K562 (cell line): ENCODE results near the gene ERN1. TPM values are rescaled to one million over a fixed set of nuclear protein-coding genes. Genes with fewer than 3 reads are reported as not detected.

Experiments
- ARHGAP35 ChIP-seq: fragments of 450-650 bp; IDR thresholded peaks from 2 replicates; pipeline ENCODE4 v1.6.1; 2018; ENCODE audit not compliant: partially characterized antibody
- ARID1B ChIP-seq: fragments of 450-650 bp; IDR thresholded peaks from 2 replicates; pipeline ENCODE4 v1.6.1; 2016; ENCODE audit warnings: antibody characterized with exemption, mild to moderate bottlenecking, inconsistent platforms
- CREB3 ChIP-seq: fragments of 450-650 bp; conservative IDR thresholded peaks from 2 replicates; pipeline ENCODE4 v1.6.1; 2016; ENCODE audit warnings: missing genetic modification characterization, low read depth, mild to moderate bottlenecking, missing compliant biosample characterization, moderate library complexity
- DEAF1 ChIP-seq: fragments of 450-650 bp; formaldehyde crosslinking; IDR thresholded peaks from 2 replicates; pipeline ENCODE4 v1.4.0; 2020; ENCODE audit warnings: mild to moderate bottlenecking, moderate library complexity
- FOXK2 ChIP-seq, 2 experiments: fragments of 450-650 bp; IDR thresholded peaks in 1 of 2; conservative IDR thresholded peaks in 1 of 2; 2 replicates each; pipeline ENCODE4 v1.6.1; 2016; ENCODE audit warnings: low read depth in 2 of 2, mild to moderate bottlenecking in 1 of 2
- MGA ChIP-seq: fragments of 450-650 bp; IDR thresholded peaks from 2 replicates; pipeline ENCODE4 v1.6.1; 2016; ENCODE audit warnings: mild to moderate bottlenecking, moderate library complexity
- PKNOX1 ChIP-seq: fragments of 450-650 bp; IDR thresholded peaks from 2 replicates; pipeline ENCODE4 v1.6.1; 2016
- ZNF740 ChIP-seq, 3 experiments: fragments of 200-800 bp in 1 of 3; sonication (Bioruptor generic) in 1 of 3; sonication (generic) in 1 of 3; formaldehyde crosslinking in 1 of 3; IDR thresholded peaks; 2 replicates each; pipeline versions ENCODE4 v1.6.1 to v1.8.0; 2016 to 2022; ENCODE audit warnings: mild to moderate bottlenecking in 2 of 3, missing compliant biosample characterization in 2 of 3, missing genetic modification characterization in 2 of 3, missing genetic modification reagents in 1 of 3
- polyA plus RNA-seq, 8 experiments: library from polyadenylated mRNA; depleted of rRNA in 4 of 8; stranded (reverse) in 5 of 8; unstranded in 3 of 8; fragments of >200 nt; fragmentation: Nextera tagmentation in 2 of 8; fragmentation: Illumina TruSeq in 1 of 8; extraction: Ambion mirVana in 2 of 8; extraction: Trizol in 1 of 8; gene quantifications; 2 replicates each; pipeline versions ENCODE4 v1.2.1 to v1.2.3, GENCODE V29; 2011 to 2014; ENCODE audit warnings: inconsistent platforms in 1 of 8, missing spikeins in 1 of 8
- total RNA-seq, 7 experiments: library from RNA; depleted of rRNA in 6 of 7; stranded (reverse); fragments of >200 nt in 6 of 7; fragmentation: Illumina TruSeq in 2 of 7; extraction: Trizol in 2 of 7; gene quantifications; 2 replicates each; pipeline versions ENCODE4 v1.2.1 to v1.2.3, GENCODE V29; 2011 to 2021; ENCODE audit warnings: low replicate concordance in 1 of 7

The ERN1 gene
- total and polyA plus RNA-seq, 9 of the 15 experiments (the other 6 are each of a cell fraction or from before 2014, with no cell fraction given) = 2.1 to 22.5 (median 7.3) TPM

- TF ChIP-seq PKNOX1 (peak; percentile 22; the same call in 1 of the 2 replicates), ARHGAP35 (no peak), MGA (0 out of 2 replicates have a peak, but pooled peaks have one; percentile 26), FOXK2 (conservative IDR thresholded peaks at IDR 0.05 in 1 of 2, IDR thresholded peaks at IDR 0.05 in 1 of 2; ENCODE audit: low read depth in 2 of 2) (peak; percentile 98 to 99), DEAF1 (CRISPR knock-in tag) (peak; percentile 76), ARID1B (peak; percentile 50; the same call in 1 of the 2 replicates), CREB3 (tag) (no peak), ZNF740 (CRISPR knock-in tag; IDR thresholded peaks at IDR 0.05) (peak; percentile 68; the same call in 1 of the 2 replicates), ZNF740 (tag; IDR thresholded peaks at IDR 0.05) (no peak)
Measured at GRCh38 chr17:64025732-64026294, 104.1 kb downstream of the ERN1 start (continued).
